GM19238 (cell line): Measurements from ENCODE around the gene TRAF6.
"Not testable (repeated sequence)": the region's sequence is repeated elsewhere in the genome, so short reads cannot be mapped to it uniquely, and the experiment has no call there.

Experiments used
- DNase-seq: peaks from one replicate; pipeline ENCODE4 v3.0.0; 2011; ENCODE audit warnings: low spot score; ENCODE audit not compliant: insufficient read length

Gene TRAF6

DNA sequence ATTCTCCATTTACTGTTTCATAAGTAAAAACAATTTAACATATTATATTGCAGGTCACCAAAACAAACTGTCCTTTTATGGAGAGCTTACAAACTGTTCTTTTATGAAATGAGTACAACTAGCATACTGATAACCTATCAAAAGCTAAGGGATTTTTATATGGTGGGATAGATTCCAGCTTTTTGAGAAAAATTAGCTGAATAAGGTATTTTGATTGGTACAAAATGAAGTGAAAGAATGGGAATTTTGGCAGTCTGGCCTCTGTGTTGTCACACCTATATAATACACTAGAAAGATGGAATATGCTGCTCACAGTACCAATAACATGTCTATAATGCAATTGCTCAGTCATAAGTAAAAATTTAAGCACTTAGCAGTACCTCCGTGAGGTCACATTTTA lies 11.4 kb downstream of the TRAF6 start:
- DNase-seq: no peak

DNA sequence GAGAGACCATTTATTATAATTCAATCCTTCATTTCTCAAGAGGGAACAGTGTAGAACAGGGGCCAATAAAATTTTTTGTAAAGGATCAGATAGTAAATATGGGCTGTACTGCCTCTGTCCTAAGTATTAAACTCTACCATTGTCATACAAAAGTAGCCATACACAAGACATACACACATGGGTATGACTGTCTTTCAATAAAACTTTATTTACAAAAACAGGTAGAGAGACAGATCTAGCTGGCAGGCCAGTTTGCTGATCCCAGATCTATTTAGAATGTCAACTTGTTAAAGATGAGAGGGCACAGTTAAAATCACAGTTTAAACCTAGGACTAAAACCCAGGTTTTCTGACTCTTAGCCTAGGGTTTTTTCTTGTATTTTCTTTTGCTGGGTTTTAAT lies 16.7 kb downstream of the TRAF6 start:
- DNase-seq: no peak

DNA sequence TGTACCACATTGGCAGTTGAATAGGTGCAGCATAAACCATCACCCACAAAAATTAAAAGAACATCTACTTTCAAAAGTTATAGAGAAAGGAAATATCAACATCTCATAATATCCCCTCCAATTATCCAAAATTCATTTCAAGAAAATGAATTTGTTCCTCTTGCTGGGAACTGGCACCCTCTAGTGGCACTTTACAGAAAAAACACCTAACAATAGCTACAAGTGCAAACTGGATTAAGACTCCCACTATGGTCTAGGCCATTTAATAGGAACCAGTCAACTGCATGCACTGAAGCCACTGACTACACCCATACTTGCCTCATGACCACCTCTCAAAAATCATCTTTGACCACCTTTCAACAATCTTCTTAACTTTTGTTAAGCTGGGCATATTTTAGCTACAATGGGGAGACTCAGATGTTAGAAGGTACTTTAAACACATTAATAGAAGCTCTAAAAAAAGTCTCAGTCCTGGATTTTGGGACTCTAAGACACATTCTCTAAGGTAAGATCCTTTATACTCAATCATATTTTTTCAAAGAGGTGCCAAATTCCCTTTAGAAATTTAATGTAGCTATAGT lies 17.3 kb downstream of the TRAF6 start:
- DNase-seq: no peak

DNA sequence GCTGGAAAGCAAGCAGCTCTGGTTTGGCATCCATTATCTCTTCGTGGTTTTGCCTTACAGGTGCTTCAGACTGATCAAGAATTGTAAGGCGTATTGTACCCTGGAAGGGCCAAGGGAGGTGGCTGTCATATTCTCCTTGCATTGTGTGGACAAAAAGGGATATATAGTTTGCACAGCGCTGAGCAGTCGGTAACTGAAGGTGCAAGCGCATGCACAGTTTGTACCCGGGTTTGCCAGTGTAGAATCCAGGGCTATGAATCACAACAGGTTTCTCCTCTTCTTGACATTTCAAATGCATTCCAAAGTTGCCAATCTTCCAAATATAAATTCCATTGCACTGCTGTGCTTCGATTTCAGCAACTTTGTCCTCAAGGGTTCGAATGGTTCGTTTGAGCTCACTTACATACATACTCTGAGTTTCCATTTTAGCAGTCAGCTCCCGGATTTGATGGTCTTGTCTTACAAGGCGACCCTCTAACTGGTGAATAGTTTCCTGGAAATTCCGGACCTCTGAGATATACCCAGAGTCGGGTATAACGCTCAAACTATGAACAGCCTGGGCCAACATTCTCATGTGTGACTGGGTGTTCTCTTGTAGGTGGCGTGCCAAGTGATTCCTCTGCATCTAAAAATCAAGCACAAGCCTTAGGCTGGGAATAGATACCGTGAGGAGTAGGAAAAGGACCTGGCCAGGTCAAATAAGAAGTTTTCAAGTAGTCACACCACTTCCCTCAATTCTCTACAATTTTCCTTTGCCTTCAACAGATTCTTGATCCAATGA lies 19.9 kb downstream of the TRAF6 start:
- DNase-seq: no peak

DNA sequence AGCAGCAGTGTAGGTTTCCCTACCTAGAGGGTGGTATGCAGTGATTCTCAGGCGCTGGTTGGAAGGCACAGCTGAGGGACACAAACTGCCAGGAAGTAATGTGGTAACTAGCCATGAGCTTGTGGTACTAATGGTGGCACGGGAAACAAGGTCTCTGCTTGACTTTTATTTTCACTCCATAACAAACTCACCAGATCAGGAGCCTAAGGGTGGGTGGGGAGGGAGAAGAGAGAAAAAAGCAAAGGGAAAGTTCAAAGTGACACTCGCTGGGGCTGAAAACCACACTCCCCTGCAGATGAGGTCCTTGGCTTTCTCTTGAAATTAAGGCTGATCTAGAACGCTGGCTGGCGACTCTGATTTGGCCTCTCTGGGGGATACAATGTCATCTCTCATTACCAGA lies 22.0 kb downstream of the TRAF6 start:
- DNase-seq: no peak

DNA sequence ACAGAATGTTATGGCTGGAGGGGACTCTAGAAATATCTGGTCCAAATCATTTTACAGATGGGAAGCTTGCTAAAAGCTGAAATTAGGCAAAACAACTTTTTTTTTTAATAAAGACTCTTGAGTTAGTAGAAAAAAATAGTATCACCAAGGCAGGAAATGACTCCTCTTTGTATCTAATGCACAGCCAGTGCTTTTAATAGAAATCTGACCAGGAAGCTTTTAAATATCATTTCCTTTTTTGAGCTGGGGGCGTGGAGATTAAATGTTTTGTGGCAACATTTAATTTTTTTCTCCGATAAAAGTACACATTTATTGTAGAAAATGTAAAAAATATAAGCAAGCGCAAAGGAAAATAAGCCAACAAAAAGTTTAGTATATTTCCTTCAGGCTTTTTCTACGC lies 22.5 kb downstream of the TRAF6 start:
- no peak for DNase-seq

DNA sequence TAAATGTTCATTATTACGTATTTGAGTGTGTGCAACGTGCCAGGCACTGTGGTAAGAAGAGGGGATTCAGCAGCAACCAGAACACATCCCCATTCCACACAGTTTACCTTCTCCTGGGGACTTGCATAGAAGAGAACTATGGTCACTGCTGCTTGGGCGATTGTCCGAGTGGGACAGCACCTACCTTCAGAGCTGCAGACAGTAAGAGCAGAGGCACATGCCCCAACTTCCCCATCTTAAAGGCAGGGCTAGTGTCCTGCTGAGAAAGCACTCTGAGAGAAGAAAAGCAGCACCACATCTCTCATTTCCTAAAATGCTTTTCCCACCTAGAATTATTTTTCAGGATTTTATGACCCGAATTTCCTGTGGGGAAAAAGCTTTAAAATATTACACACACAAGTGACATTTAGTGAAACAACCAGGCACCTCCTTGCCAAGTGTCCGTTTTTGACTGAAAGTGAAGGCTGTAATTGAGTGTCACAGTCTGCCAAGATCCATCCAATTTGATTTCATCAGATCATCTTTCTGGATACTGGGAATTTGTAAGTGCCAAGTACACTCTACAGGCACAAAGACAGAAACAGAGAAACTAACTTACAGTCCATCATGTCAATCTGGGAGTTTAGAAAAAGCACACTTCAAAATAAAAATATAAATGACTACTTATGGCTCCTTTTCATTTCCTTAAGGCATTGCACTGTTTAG lies 24.6 kb downstream of the TRAF6 start:
- DNase-seq: no peak

DNA sequence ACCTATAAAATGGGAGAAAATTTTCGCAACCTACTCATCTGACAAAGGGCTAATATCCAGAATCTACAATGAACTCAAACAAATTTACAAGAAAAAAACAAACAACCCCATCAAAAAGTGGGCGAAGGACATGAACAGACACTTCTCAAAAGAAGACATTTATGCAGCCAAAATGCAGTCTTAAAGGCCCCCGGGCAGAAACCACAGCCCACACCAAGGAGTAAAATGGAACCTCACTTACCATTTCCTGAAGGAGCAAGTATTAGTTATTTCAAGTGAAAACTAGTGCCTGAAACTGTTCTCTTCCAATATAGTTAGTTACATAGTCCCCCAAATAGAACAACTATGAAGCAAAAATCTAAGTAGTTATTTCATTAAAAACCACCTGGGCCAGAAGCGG lies 27.0 kb downstream of the TRAF6 start:
- not testable (repeated sequence) for DNase-seq

DNA sequence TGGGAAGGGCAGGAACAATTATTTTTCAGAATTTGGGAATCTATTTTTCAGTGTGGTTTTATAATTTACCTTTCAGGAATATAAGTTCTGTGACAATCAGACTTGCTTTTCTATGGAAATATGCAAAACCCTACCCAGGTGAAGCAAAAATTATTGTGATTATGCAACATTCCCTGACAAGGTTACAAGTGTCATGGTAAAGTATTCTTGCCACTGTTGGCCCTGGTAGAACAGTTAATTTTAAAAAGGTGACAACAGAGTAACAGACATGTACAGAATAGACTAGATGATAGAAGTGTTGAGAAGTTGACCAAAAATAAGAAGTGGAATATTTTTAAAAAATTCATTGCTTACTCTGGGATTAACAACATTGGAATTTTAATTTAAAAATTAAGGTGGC lies 29.2 kb downstream of the TRAF6 start:
- DNase-seq: no peak

DNA sequence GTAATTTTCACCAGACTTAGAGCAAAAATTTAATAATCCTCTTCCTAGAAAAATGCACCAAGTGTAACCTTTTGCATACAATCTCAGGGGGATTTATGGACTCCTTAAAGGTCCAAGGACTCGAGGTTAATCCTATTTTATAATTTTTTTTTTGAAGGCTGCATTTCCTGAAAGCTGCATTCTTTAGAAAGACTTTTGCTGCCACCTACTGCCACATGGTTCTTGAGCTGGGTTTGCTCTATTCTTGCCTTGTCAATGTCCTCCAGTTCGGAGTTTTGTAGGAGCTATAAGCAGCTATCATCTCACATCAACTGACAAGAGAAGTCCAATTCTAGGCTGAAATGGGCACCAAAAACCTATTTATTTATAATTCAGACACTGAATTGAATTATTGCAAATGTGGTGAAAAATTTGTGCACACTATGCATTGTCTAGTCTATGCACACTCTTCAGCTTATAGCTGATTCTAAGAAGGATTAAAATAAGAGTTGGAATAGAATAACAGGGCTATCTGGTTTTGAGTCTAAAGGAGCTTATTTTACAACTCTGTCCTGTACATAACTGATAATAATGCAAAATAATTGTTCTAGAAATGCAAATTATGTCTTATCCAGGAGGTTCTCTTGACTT lies 31.3 kb downstream of the TRAF6 start:
- DNase-seq: no peak

DNA sequence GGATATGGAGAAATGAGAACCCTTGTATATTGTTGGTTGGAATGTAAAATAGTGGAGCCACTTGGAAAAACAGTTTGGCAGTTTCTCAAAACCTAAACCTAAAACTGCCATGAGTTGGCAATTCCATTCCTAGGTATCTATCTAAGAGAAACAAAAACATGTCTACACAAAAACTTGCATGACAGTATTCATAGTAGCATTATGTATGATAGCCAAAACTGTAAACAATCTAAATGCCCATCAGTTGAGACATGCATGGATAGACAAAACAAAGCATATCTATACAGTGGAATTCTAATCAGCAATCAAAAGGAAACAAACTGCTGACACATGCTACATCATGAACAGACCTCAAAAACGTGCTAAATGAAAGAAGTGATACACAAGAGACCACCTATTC lies 34.9 kb downstream of the TRAF6 start:
- DNase-seq: no peak

DNA sequence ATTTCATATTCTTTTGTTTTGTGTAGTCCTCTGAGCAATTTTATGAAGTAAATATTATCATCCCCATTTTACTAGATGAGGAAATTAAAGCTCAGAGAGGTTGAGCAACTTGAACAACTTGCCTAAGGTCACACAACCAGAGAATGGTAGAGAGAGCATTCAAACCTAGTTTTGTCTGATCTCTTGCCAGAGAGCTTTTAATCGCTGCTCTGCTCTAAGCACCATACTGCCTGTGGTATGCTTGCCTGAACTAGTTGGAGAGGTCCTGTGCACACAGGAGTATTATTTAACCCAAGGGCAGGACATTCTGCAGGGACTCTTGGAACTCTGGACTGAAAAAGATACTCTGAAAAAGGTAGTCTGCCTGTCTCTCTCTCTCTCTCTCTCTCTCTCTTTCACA lies 38.5 kb downstream of the TRAF6 start:
- no peak for DNase-seq

DNA sequence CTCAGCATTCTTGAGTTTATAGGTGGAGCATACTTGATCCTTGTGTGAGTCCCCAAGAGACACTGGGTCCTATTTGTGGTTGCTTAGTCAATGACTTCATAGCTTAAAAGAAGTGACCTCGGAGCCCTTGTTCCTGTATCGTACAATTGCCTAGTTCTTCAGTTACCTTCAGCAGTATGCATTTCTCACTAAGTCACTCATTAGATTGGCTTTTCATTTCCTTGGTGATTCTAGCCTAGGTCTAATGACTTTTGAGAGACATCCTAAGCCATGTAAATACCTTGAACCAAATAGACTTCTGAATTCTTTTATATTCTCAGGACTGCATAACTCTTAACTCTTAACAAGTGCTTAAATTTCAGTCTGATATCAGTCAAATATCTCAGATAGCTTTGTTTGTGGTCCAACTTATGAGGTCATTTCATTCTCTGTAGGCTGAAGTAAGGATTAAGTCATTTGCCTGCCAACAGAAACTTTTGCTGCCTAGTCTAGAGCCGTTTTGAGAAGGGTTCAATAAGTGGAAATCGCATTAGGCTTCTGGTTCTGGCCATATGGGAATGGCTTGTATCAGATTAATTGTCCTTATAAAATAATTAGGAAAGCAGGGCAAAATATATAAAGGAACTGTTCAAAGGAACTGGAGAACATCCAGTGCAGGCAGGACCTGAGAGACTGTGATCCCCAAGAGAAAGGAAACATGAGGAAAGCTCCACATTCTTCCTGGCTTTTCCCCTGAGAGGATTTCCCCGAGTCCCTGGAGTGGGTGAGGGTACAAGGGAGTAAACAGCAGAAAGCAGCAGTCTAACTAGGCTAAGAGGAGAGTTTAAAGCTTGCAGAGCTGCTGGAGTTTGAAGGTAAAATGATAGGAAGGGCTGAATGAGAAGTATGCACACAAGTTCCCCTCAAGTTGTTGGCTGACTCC lies 39.9 kb downstream of the TRAF6 start:
- DNase-seq: no peak

DNA sequence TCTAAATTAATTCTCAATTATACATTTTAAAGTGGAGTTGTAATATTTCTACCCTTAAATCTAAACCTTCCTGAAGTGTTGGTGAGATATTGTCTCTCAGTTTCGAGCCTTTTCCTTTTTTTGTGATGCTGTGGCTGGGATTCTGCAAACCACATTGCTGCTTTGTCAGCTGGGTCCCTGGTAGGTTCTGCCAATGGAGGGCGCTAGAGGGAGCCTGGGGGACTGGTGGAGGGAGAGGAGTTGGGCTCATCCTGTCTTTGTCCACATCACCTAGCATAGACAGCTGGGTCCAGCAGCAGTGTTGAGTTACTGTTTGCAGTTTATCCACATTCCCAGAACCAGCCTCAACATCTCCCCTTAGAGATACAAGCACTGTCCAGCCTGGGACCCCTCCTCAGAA lies 41.0 kb downstream of the TRAF6 start:
- no peak for DNase-seq

DNA sequence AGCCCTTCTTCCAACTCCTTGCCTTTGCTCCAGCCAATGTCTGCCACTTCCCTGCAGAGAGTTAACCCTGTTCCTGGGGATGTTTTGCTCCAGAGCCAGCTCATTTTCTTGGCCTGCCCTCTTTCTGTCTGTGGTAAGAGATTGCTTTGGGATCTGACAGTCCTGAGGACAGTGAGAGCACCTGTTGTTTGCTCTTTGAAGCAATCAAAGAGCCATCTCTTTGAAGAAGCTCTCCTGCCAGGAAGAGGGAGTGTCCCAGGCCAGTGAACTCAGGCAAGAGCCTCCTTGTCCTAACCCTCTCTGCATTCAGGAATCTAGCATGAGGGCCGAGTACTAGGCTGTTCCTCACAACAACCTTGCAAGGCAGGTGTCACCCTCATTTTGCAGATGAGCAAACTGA lies 42.2 kb downstream of the TRAF6 start:
- DNase-seq: no peak

DNA sequence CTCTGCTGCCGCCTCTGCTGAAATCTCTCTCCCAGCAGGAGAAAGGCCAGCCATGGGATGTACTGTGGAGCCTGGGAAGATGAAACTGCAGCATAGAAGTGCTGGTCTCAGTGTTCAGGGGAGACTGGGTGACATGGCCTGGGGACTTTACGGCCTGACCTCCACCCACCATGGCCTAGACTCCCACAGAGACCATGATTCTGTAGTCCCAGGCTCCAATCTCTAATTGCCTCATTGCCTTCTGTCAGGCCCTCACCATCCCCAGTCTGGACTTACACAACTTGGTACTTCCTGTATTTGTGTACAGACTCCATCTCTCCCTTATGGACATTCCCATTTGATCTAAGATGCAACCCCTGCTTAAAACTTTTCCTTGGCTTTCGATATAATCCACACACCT lies 43.1 kb downstream of the TRAF6 start:
- no peak for DNase-seq

DNA sequence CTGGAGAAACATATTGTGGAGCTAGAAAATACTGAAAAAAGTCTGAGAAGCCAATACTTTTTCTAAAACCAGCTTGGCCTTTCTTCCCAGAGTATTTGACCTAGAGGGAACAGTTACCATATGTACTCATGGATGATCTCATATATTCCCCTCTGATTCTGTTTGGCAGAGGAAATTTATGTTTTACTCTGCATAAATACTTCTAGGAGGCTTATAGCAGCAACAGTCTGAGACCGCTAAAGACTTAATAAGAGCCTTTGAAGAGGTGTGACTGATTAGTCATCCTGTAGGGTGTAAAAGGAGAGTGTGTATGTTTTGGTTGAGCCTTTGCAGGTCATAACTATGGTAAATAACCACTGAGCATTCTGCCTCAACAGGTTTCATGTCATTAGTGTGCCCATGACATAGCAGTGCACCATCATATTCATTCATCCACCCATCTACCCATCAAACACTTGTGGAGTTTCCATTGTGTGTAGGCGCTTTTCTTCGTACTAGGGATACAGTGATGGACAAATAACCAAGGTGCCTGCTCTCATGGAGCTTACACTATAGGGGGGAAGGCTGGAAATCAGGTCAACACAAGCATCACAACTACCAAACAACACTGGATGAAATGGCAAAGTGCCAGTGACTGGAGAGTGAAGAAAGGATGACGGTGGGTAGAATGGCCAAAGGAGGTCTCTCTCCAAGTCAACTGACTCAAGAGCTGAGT lies 44.5 kb downstream of the TRAF6 start:
- DNase-seq: no peak

DNA sequence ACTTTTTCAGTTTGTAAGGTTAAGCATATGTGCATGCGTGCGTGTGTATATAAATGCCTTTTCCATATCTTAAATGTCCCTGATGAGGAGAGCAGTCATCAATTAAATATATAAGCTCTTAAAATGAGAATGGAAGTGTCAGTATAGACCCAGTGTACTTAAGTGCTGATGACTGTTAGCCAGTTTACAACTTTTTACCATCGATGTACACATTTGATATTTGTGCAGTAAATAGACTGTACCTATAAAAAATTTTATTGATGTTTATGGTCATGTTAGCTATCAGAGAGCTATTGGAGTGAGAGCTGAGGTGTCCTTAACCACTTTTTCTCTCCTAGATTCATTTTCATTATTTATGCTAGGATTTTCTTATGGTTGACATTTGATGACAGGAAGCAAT lies 45.4 kb downstream of the TRAF6 start:
- no peak for DNase-seq

DNA sequence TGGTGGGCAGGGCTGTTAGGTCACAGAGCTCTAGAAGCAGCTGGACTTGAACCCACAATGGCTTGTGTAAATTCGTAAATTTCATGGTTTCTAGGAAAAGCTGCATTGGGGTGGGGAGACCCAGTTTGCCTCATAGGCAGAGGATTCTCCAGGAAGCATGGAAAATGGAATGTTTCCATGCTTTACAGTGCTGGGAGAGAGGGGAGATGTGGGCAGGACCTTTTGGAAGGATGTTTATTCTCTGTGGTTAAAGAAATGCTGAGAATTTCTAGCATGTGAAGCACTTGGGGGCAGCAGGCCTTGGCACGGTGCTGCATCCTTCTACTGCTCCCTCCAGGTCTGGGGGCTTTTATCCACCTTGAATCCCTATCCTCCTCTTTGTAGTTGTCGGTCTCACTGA lies 46.3 kb downstream of the TRAF6 start:
- no peak for DNase-seq

DNA sequence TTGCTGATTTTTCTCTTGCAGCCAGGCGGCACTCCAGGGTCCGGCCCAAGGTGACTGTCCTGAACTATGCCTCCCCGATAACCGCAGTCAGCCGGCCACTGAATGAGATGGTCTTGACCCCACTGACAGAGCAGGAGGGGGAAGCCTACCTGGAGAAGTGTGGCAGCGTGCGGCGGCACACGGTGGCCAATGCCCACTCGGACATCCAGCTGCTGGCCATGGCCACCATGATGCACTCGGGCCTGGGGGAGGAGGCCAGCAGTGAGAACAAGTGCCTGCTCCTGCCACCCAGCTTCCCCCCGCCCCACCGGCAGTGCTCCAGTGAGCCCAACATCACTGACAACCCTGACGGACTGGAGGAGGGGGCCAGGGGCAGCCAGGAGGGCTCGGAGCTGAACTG lies 47.8 kb downstream of the TRAF6 start:
- no peak for DNase-seq

DNA sequence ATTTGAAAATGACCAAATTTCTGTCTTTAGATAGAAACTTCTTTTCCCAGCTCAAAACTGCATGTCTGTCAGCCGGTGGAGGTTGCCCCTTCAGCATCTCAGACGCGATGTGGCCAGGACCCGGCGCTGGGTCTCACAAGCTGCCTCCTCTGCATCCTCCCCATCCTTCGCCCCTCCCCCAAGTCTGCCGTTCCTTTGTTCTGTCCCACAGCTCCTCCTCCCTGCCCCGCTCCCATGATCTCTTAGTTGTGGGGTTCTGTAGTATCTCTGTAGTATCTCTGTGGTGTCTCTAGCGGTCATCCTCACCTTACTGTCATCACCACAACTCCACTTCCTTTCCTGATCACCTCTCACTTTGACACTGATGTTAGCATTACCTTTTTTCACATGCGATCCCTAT lies 49.9 kb downstream of the TRAF6 start:
- no peak for DNase-seq
